Measurements from ENCODE around the gene MMS19.
"Not testable (repeated sequence)": the region's sequence is repeated elsewhere in the genome, so short reads cannot be mapped to it uniquely, and the experiment has no call there.

MMS19 gene

GRCh38 chr10:97426776-97427570 is 71.2 kb downstream of the MMS19 start:
- H3K27me3 Mint-ChIP-seq (ENCODE audit: low read depth) = peaks cover 2% of the 10 kb centered on the region
- H3K4me3 Mint-ChIP-seq = peak overlapping the region; percentile 92
- no peak for DNase-seq (ENCODE audit: low spot score)
- H3K9me3 Mint-ChIP-seq = no peaks in the 10 kb centered on the region
- H3K36me3 Mint-ChIP-seq (ENCODE audit: low read depth) = peaks cover 52% of the 10 kb centered on the region
- peaks cover 40% of the 10 kb centered on the region for H3K4me1 Mint-ChIP-seq (ENCODE audit: low read depth)
- peak overlapping the region; percentile 94 for H3K27ac Mint-ChIP-seq

GRCh38 chr10:97425964-97426775 is 72.1 kb downstream of the MMS19 start, which contains the start of gene PGAM1:
Gene PGAM1, plus strand, starts transcription at chr10:97426191. Its CDS starts 117 bp downstream, at chr10:97426308.
- peak; percentile 98 for DNase-seq (ENCODE audit: low spot score)
- peaks cover 45% of the 10 kb centered on the region for H3K36me3 Mint-ChIP-seq (ENCODE audit: low read depth)
- H3K4me3 Mint-ChIP-seq = peak within 1 kb of the TSS; percentile 92
- peaks cover 40% of the 10 kb centered on the region for H3K4me1 Mint-ChIP-seq (ENCODE audit: low read depth)
- H3K27me3 Mint-ChIP-seq (ENCODE audit: low read depth) = peaks cover 2% of the 10 kb centered on the region
- peak within 1 kb of the TSS; percentile 94 for H3K27ac Mint-ChIP-seq
- no peaks in the 10 kb centered on the region for H3K9me3 Mint-ChIP-seq

- DNase-seq (ENCODE audit: low spot score); H3K27me3 Mint-ChIP-seq (ENCODE audit: low read depth); H3K9me3 Mint-ChIP-seq: not testable (repeated sequence)
- Mint-ChIP-seq H3K27ac (peak overlapping the region; percentile 96), H3K4me3 (peak overlapping the region; percentile 78), H3K36me3 (ENCODE audit: low read depth) (peaks cover 27% of the 10 kb centered on the region), H3K4me1 (ENCODE audit: low read depth) (peaks cover 39% of the 10 kb centered on the region)
These were observed 74.5 kb downstream of the MMS19 start for GRCh38 chr10:97423757-97424098.

GRCh38 chr10:97416565-97416964 is 81.7 kb downstream of the MMS19 start:
- Mint-ChIP-seq H3K27ac (peak overlapping the region; percentile 70), H3K36me3 (ENCODE audit: low read depth) (no peaks in the 10 kb centered on the region), H3K4me1 (ENCODE audit: low read depth) (peaks cover 49% of the 10 kb centered on the region), H3K4me3 (peak overlapping the region; percentile 4), H3K9me3 (no peaks in the 10 kb centered on the region), H3K27me3 (ENCODE audit: low read depth) (no peaks in the 10 kb centered on the region)
- no peak for DNase-seq (ENCODE audit: low spot score)

GRCh38 chr10:97412891-97413304 is 85.3 kb downstream of the MMS19 start:
- peak; percentile 81 for DNase-seq (ENCODE audit: low spot score)
- H3K9me3 Mint-ChIP-seq = no peaks in the 10 kb centered on the region

GRCh38 chr10:97411406-97411805 is 86.8 kb downstream of the MMS19 start:
- DNase-seq (ENCODE audit: low spot score) = no peak
- peaks cover 33% of the 10 kb centered on the region for H3K4me1 Mint-ChIP-seq (ENCODE audit: low read depth)
- H3K9me3 Mint-ChIP-seq = no peaks in the 10 kb centered on the region
- no peak overlapping the region for H3K27ac Mint-ChIP-seq
- H3K4me3 Mint-ChIP-seq = no peak overlapping the region
- no peaks in the 10 kb centered on the region for H3K27me3 Mint-ChIP-seq (ENCODE audit: low read depth)
- H3K36me3 Mint-ChIP-seq (ENCODE audit: low read depth) = no peaks in the 10 kb centered on the region

More at GRCh38 chr10:97412891-97413304, 85.3 kb downstream of the MMS19 start:
- Mint-ChIP-seq H3K27me3 (ENCODE audit: low read depth) (no peaks in the 10 kb centered on the region), H3K36me3 (ENCODE audit: low read depth) (no peaks in the 10 kb centered on the region), H3K4me3 (peak overlapping the region; percentile 62), H3K4me1 (ENCODE audit: low read depth) (peaks cover 35% of the 10 kb centered on the region), H3K27ac (peak overlapping the region; percentile 92)

GRCh38 chr10:97408496-97408992 is 89.7 kb downstream of the MMS19 start:
- H3K4me3 Mint-ChIP-seq = no peak overlapping the region
- DNase-seq (ENCODE audit: low spot score) = no peak
- no peaks in the 10 kb centered on the region for H3K27me3 Mint-ChIP-seq (ENCODE audit: low read depth)
- H3K4me1 Mint-ChIP-seq (ENCODE audit: low read depth) = peaks cover 14% of the 10 kb centered on the region
- H3K27ac Mint-ChIP-seq = no peak overlapping the region
- H3K9me3 Mint-ChIP-seq = no peaks in the 10 kb centered on the region
- no peaks in the 10 kb centered on the region for H3K36me3 Mint-ChIP-seq (ENCODE audit: low read depth)

Measured in T-helper 2 cell treated with Interferon-gamma antibody and Interleukin-4, amounts not matched to agents 5 μg/mL and 100 μg/mL, for 36 hours (primary cell).